Measurements from ENCODE around the gene CUL5. TPM values are rescaled to one million over a fixed set of nuclear protein-coding genes. Genes with fewer than 3 reads are reported as not detected.

The CUL5 gene
- polyA plus RNA-seq, 3 donors from 2014 or later, result 31.2 to 43.0 (median 42.2) TPM

DNA sequence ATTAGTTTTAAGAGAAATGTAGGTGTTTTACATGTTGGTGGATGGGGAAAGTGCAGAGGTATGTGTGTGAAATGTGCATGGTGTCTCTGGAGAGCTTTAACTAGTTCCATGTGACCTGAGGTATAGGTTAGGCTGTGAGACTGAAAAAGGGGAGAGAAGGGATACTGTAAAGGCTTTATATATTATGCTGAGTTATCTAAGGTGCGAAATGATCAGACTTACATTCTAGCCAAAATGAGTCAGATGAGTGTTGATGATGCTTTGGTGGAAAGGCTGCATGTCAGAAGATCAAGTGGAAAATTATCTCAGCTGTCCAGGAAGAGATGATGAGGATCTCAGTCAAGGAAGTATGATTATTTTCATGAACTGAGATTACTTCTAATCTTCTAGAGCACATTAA is 128.5 kb downstream of the CUL5 start:
- no peaks in the 10 kb centered on the region for H3K9me3 Mint-ChIP-seq
- peaks cover 0 to under 1% of the 10 kb centered on the region in 2 donors for H3K4me1 Mint-ChIP-seq
- peaks cover 0 to 4% (median 2%) of the 10 kb centered on the region in 3 donors for H3K27me3 Mint-ChIP-seq (ENCODE audit: low read depth in 3 of 3)
- DNase-seq, result no peak
- H3K4me3 Mint-ChIP-seq, result no peak overlapping the region
- H3K36me3 Mint-ChIP-seq, result peaks cover 4 to 26% (median 17%) of the 10 kb centered on the region in 3 donors
- H3K27ac Mint-ChIP-seq, result peak overlapping the region in 2 of 6 donors; percentile 1 to 8

- Mint-ChIP-seq H3K27ac (peak overlapping the region in 1 of 6 donors; percentile 12), H3K9me3 (no peaks in the 10 kb centered on the region), H3K27me3 (ENCODE audit: low read depth in 3 of 3) (peaks cover 0 to 3% (median 2%) of the 10 kb centered on the region in 3 donors), H3K4me1 (no peaks in the 10 kb centered on the region), H3K36me3 (peaks cover 20 to 44% (median 35%) of the 10 kb centered on the region in 3 donors), H3K4me3 (no peak overlapping the region)
- DNase-seq, result no peak
Measured at GRCh38 chr11:108142304-108142703, 133.6 kb downstream of the CUL5 start.

DNA sequence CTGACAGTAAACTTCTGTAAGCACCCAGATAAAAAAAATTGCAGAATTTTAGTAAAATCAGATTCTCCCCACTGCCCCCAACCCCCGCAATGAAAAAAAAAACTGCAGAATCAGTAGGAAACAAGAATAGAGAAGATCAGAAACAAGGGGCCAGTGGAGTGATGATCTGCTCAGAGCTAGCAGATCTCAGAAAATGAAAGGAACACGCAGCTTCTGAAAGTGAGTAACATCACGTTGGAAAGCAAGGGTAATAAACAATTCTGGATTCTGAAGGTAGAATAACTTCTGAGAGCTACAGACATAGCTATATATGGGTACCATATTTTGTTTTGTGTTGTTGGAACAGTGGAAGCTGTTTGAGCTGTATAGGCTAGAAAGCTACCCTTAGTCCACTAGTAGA is 135.9 kb downstream of the CUL5 start:
- Mint-ChIP-seq H3K4me3 (no peak overlapping the region), H3K9me3 (no peaks in the 10 kb centered on the region), H3K36me3 (peaks cover 24 to 56% (median 50%) of the 10 kb centered on the region in 3 donors), H3K27ac (peak overlapping the region in 1 of 6 donors; percentile 3), H3K4me1 (no peaks in the 10 kb centered on the region), H3K27me3 (ENCODE audit: low read depth in 3 of 3) (peaks cover 0 to 3% (median 2%) of the 10 kb centered on the region in 3 donors)
- DNase-seq, result no peak

DNA sequence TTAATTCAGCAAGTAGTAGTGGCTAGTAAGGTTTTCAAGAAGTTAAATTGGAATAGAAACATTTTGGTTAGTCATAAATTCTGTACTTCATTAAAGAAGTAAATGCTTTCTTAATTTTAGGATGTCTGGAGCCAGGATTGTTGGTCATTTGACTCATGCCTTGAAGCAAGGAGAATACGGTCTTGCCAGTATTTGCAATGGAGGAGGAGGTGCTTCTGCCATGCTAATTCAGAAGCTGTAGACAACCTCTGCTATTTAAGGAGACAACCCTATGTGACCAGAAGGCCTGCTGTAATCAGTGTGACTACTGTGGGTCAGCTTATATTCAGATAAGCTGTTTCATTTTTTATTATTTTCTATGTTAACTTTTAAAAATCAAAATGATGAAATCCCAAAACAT is 138.5 kb downstream of the CUL5 start:
- no peak for DNase-seq
- H3K27me3 Mint-ChIP-seq (ENCODE audit: low read depth in 3 of 3), result peaks cover 0 to 3% (median 0%) of the 10 kb centered on the region in 3 donors
- H3K9me3 Mint-ChIP-seq, result no peaks in the 10 kb centered on the region
- peaks cover 21 to 63% (median 52%) of the 10 kb centered on the region in 3 donors for H3K36me3 Mint-ChIP-seq
- no peak overlapping the region for H3K27ac Mint-ChIP-seq
- H3K4me1 Mint-ChIP-seq, result no peaks in the 10 kb centered on the region
- no peak overlapping the region for H3K4me3 Mint-ChIP-seq

DNA sequence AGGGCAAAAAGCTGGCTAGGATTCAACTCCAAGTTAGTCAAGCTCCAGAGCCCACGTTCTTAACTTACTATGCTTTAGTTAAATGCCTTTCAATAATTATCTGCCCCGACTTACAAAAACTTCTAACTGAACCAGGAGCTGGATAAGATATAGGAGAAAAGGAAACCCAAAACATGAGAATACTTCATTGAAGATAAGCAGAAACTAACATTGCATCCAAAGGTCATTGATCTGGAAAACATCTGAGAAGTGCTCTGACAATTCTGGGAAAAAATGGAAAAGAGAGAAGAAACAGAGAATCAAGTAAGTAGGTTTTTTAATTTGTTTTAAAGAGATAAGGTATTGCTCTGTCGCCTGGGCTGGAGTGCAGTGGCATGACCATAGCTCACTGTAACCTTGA is 139.9 kb downstream of the CUL5 start:
- Mint-ChIP-seq H3K27me3 (ENCODE audit: low read depth in 3 of 3) (peaks cover 0 to 3% (median 0%) of the 10 kb centered on the region in 3 donors), H3K27ac (peak overlapping the region in 2 of 6 donors; percentile 12 to 72), H3K36me3 (peaks cover 25 to 63% (median 47%) of the 10 kb centered on the region in 3 donors), H3K9me3 (no peaks in the 10 kb centered on the region), H3K4me1 (no peaks in the 10 kb centered on the region), H3K4me3 (no peak overlapping the region)
- no peak for DNase-seq

GRCh38 chr11:108154591-108154990 is 145.9 kb downstream of the CUL5 start:
- Mint-ChIP-seq H3K9me3 (no peaks in the 10 kb centered on the region), H3K4me3 (no peak overlapping the region), H3K27me3 (ENCODE audit: low read depth in 3 of 3) (no peaks in the 10 kb centered on the region), H3K4me1 (peaks cover 0 to 1% of the 10 kb centered on the region in 2 donors), H3K36me3 (peaks cover 13 to 44% (median 19%) of the 10 kb centered on the region in 3 donors), H3K27ac (peak overlapping the region in 1 of 6 donors; percentile 14)
- DNase-seq, result no peak

Other genes starting within 250 kb of the CUL5 start
- gene SLC35F2, start 150.1 kb upstream of the CUL5 start, polyA plus RNA-seq, result 1 to 10 TPM in 2 of 3 donors, under 1 TPM in 1; 0.19 to 3.9 (median 3.0) TPM
- gene RAB39A, start 80.5 kb upstream of the CUL5 start, polyA plus RNA-seq, result not detected
- 10 to 100 TPM; 18.5 to 21.6 (median 21.4) TPM for gene ACAT1, start 112.7 kb downstream of the CUL5 start, polyA plus RNA-seq
- 10 to 100 TPM; 15.6 to 30.5 (median 24.1) TPM for gene NPAT, start 213.7 kb downstream of the CUL5 start, polyA plus RNA-seq
- 100 to 1,000 TPM in 1 of 3 donors, 10 to 100 TPM in 2; 57.8 to 111 (median 64.5) TPM for gene ATM, start 214.2 kb downstream of the CUL5 start, polyA plus RNA-seq

Measured in immature natural killer cell (primary cell).